H9 (cell line): ENCODE data around the gene PLXNC1. TPM values are rescaled to one million over a fixed set of nuclear protein-coding genes. Genes with fewer than 3 reads are reported as not detected.

ENCODE experiments used
- DNase-seq: peaks from one replicate; pipeline ENCODE4 v3.0.0-alpha.2; 2017
- H2AFZ ChIP-seq: one replicate; pipeline ENCODE4 v1.6.1; 2013; ENCODE audit warnings: mild to moderate bottlenecking, low read length, control low read depth, moderate library complexity
- H2AK5ac ChIP-seq: 2 replicates; pipeline ENCODE4 v1.6.1; 2013; ENCODE audit warnings: low read length, control low read depth, mixed read lengths; ENCODE audit not compliant: insufficient read length
- H2BK120ac ChIP-seq: one replicate; pipeline ENCODE4 v1.6.1; 2013; ENCODE audit warnings: low read depth, mild to moderate bottlenecking, low read length, control low read depth, inconsistent platforms; ENCODE audit not compliant: poor library complexity, severe bottlenecking
- H2BK12ac ChIP-seq: 2 replicates; pipeline ENCODE4 v1.6.1; 2013; ENCODE audit warnings: low read length, control low read depth, mixed read lengths, low read depth; ENCODE audit not compliant: insufficient read length
- H2BK15ac ChIP-seq: 2 replicates; pipeline ENCODE4 v1.6.1; 2013; ENCODE audit warnings: low read depth, low read length, control low read depth
- H2BK20ac ChIP-seq: one replicate; pipeline ENCODE4 v1.6.1; 2013; ENCODE audit warnings: low read depth, mild to moderate bottlenecking, low read length, control low read depth, inconsistent platforms; ENCODE audit not compliant: poor library complexity, severe bottlenecking
- H2BK5ac ChIP-seq: 2 replicates; pipeline ENCODE4 v1.6.1; 2013; ENCODE audit warnings: low read length, control low read depth, mixed read lengths; ENCODE audit not compliant: insufficient read length
- H3K14ac ChIP-seq: 2 replicates; pipeline ENCODE4 v1.6.1; 2013; ENCODE audit warnings: low read length, control low read depth; ENCODE audit not compliant: insufficient read depth
- H3K18ac ChIP-seq: 2 replicates; pipeline ENCODE4 v1.6.1; 2013; ENCODE audit warnings: low read depth, mild to moderate bottlenecking, mixed read lengths, low read length, control low read depth; ENCODE audit not compliant: insufficient read length
- H3K23ac ChIP-seq: 2 replicates; pipeline ENCODE4 v1.6.1; 2013; ENCODE audit warnings: low read length, control low read depth, mixed read lengths, low read depth; ENCODE audit not compliant: insufficient read length
- H3K23me2 ChIP-seq: 2 replicates; pipeline ENCODE4 v1.6.1; 2013; ENCODE audit warnings: low read depth, mild to moderate bottlenecking, mixed read lengths, low read length, control low read depth; ENCODE audit not compliant: insufficient read length, poor library complexity, severe bottlenecking
- H3K27ac ChIP-seq: 2 replicates; pipeline ENCODE4 v1.5.1; 2013; ENCODE audit warnings: low read length, control low read depth, mixed read lengths, low read depth; ENCODE audit not compliant: insufficient read length
- H3K27me3 ChIP-seq: 2 replicates; pipeline ENCODE4 v1.6.1; 2013; ENCODE audit warnings: low read length, control low read depth, inconsistent platforms; ENCODE audit not compliant: insufficient read depth
- H3K4ac ChIP-seq: 2 replicates; pipeline ENCODE4 v1.6.1; 2013; ENCODE audit warnings: low read depth, mild to moderate bottlenecking, control low read depth, inconsistent platforms, low read length, moderate library complexity
- H3K4me1 ChIP-seq: 2 replicates; pipeline ENCODE4 v1.6.1; 2013; ENCODE audit warnings: low read length, control low read depth, inconsistent platforms; ENCODE audit not compliant: insufficient read depth
- H3K4me2 ChIP-seq: 2 replicates; pipeline ENCODE4 v1.6.1; 2013; ENCODE audit warnings: low read length, control low read depth, mixed read lengths; ENCODE audit not compliant: insufficient read length, insufficient read depth
- H3K56ac ChIP-seq: 2 replicates; pipeline ENCODE4 v1.6.1; 2013; ENCODE audit warnings: low read depth, mild to moderate bottlenecking, mixed read lengths, low read length, control low read depth; ENCODE audit not compliant: insufficient read length
- H3K79me1 ChIP-seq: 2 replicates; pipeline ENCODE4 v1.6.1; 2013; ENCODE audit warnings: low read depth, mild to moderate bottlenecking, moderate library complexity, low read length, control low read depth, inconsistent platforms; ENCODE audit not compliant: insufficient read depth, poor library complexity, severe bottlenecking
- H3K79me2 ChIP-seq: 2 replicates; pipeline ENCODE4 v1.6.1; 2013; ENCODE audit warnings: low read length, control low read depth, inconsistent platforms; ENCODE audit not compliant: insufficient read depth
- H3K9ac ChIP-seq: 2 replicates; pipeline ENCODE4 v1.6.1; 2013; ENCODE audit warnings: low read length, control low read depth, mixed read lengths; ENCODE audit not compliant: insufficient read length; ENCODE audit errors: extremely low read depth
- H3K9me3 ChIP-seq: one replicate; pipeline ENCODE4 v1.6.1; 2013; ENCODE audit warnings: low read depth, low read length, inconsistent platforms; ENCODE audit not compliant: control insufficient read depth
- H3T11ph ChIP-seq: one replicate; pipeline ENCODE4 v1.6.1; 2013; ENCODE audit warnings: mild to moderate bottlenecking, low read length, control low read depth, inconsistent platforms
- H4K20me1 ChIP-seq: one replicate; pipeline ENCODE4 v1.6.1; 2013; ENCODE audit not compliant: control insufficient read depth, insufficient read length, insufficient read depth
- H4K5ac ChIP-seq: 2 replicates; pipeline ENCODE4 v1.6.1; 2013; ENCODE audit warnings: low read depth, mild to moderate bottlenecking, mixed read lengths, low read length, control low read depth; ENCODE audit not compliant: insufficient read length
- H4K8ac ChIP-seq: replicated peaks from 2 replicates; pipeline ENCODE4 v1.6.1; 2013; ENCODE audit warnings: low read length, control low read depth, mixed read lengths, low read depth; ENCODE audit not compliant: insufficient read length
- H4K91ac ChIP-seq: 2 replicates; pipeline ENCODE4 v1.6.1; 2013; ENCODE audit warnings: low read depth, mild to moderate bottlenecking, moderate library complexity, mixed read lengths, low read length, control low read depth; ENCODE audit not compliant: insufficient read length
- H3K27ac Mint-ChIP-seq, 3 experiments: 2 replicates in 2 of 3; 3 replicates in 1 of 3; pipeline ENCODE4 v1.8.0; 2020 to 2021; ENCODE audit warnings: mixed read lengths in 3 of 3, mild to moderate bottlenecking in 1 of 3, moderate library complexity in 1 of 3
- H3K27me3 Mint-ChIP-seq: 2 replicates; pipeline ENCODE4 v1.8.0; 2021; ENCODE audit warnings: low read depth, mild to moderate bottlenecking, moderate library complexity, mixed read lengths
- H3K36me3 Mint-ChIP-seq, 3 experiments: 2 replicates in 2 of 3; 3 replicates in 1 of 3; pipeline ENCODE4 v1.8.0; 2020 to 2021; ENCODE audit warnings: low read depth in 3 of 3, mixed read lengths in 3 of 3; ENCODE audit not compliant: insufficient read depth in 1 of 3
- H3K4me1 Mint-ChIP-seq, 2 experiments: 2 replicates each; pipeline ENCODE4 v1.8.0; 2020; ENCODE audit warnings: mixed read lengths in 2 of 2
- H3K4me3 Mint-ChIP-seq, 2 experiments: 2 replicates in 1 of 2; 3 replicates in 1 of 2; pipeline ENCODE4 v1.8.0; 2020 to 2021; ENCODE audit warnings: mild to moderate bottlenecking in 2 of 2, mixed read lengths in 2 of 2, moderate library complexity in 1 of 2
- H3K9me3 Mint-ChIP-seq, 2 experiments: 2 replicates in 1 of 2; 3 replicates in 1 of 2; pipeline ENCODE4 v1.8.0; 2020; ENCODE audit warnings: mild to moderate bottlenecking in 2 of 2, mixed read lengths in 2 of 2, moderate library complexity in 1 of 2
- WGBS: extraction: QIAGEN DNeasy Blood & Tissue Kit; methylation state at CpG from one replicate; pipeline ENCODE4 v1.1.7; 2013; ENCODE audit warnings: missing lambda C conversion rate, low lambda C conversion rate, mixed read lengths; ENCODE audit not compliant: insufficient read length; ENCODE audit errors: extremely low coverage; 5-methylcytosine and 5-hydroxymethylcytosine counted together
- total RNA-seq: library from RNA; stranded (reverse); gene quantifications from 2 replicates; pipeline ENCODE4 v1.2.1, GENCODE V29; 2021
- TF ChIP-seq, protein P1 (sequence below): fragments of 200-600 bp; sonication (generic); conservative IDR thresholded peaks from 3 replicates; pipeline ENCODE4 v1.8.0; 2021; ENCODE audit warnings: antibody characterized with exemption, mild to moderate bottlenecking

PLXNC1 gene
- total RNA-seq, 1 experiment from 2014 or later = 1.2 TPM

DNA sequence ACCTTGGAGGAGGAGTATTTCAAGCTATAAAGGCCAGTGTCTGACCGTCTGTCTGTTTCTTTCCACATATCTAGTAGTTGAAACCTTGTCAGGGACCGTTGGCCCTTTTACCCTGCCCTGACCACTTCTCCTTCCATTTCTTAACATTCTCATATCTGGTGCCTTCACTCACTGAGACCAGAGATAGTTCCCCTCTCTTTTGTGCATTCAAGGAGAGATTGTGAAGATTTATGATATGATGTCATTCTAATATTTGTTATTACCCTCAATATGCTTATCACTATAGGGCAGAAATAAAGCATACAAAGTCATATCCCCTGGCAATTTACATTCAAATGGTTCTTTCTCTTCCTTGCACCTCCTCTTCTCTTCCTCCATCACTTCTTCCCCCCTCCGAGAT is 83.3 kb downstream of the PLXNC1 start:
- H3K27me3 Mint-ChIP-seq = no peaks in the 10 kb centered on the region
- H3K27ac Mint-ChIP-seq = no peak overlapping the region; a peak in 1 of 7 replicates
- no peak overlapping the region for H3K14ac ChIP-seq

More for the DNA sequence above, 83.3 kb downstream of the PLXNC1 start:
- no peak overlapping the region for H3K4me2 ChIP-seq
- H4K91ac ChIP-seq = no peak overlapping the region
- H2BK15ac ChIP-seq = no peak overlapping the region
- no peak overlapping the region for H3K23ac ChIP-seq
- H3K4me1 ChIP-seq = no peaks in the 10 kb centered on the region
- H4K20me1 ChIP-seq = no peaks in the 10 kb centered on the region
- H3K27me3 ChIP-seq = no peaks in the 10 kb centered on the region
- no CpG with 5 or more reads among the region's 3 CpGs for WGBS
- H3K56ac ChIP-seq = no peak overlapping the region
- H2BK120ac ChIP-seq = no peak overlapping the region
- no peak overlapping the region for H4K5ac ChIP-seq
- H2AK5ac ChIP-seq = no peak overlapping the region
- no peak overlapping the region for H2BK12ac ChIP-seq
- no peak overlapping the region for H3K4ac ChIP-seq
- no peak overlapping the region for H4K8ac ChIP-seq
- no peak overlapping the region for H2AFZ ChIP-seq
- H3K9me3 ChIP-seq = no peaks in the 10 kb centered on the region
- H2BK5ac ChIP-seq = no peak overlapping the region
- DNase-seq = no peak
- no peaks in the 10 kb centered on the region for H3K23me2 ChIP-seq
- H3K9ac ChIP-seq = no peak overlapping the region
- TF ChIP-seq, protein P1, sequence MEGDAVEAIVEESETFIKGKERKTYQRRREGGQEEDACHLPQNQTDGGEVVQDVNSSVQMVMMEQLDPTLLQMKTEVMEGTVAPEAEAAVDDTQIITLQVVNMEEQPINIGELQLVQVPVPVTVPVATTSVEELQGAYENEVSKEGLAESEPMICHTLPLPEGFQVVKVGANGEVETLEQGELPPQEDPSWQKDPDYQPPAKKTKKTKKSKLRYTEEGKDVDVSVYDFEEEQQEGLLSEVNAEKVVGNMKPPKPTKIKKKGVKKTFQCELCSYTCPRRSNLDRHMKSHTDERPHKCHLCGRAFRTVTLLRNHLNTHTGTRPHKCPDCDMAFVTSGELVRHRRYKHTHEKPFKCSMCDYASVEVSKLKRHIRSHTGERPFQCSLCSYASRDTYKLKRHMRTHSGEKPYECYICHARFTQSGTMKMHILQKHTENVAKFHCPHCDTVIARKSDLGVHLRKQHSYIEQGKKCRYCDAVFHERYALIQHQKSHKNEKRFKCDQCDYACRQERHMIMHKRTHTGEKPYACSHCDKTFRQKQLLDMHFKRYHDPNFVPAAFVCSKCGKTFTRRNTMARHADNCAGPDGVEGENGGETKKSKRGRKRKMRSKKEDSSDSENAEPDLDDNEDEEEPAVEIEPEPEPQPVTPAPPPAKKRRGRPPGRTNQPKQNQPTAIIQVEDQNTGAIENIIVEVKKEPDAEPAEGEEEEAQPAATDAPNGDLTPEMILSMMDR = no peak
- no peak overlapping the region for H3K18ac ChIP-seq
- Mint-ChIP-seq H3K4me1 (peaks cover 3 to 13% of the 10 kb centered on the region in 2 experiments; a peak in 3 of 4 replicates), H3K9me3 (no peaks in the 10 kb centered on the region), H3K36me3 (no peaks in the 10 kb centered on the region), H3K4me3 (no peak overlapping the region)
- no peak overlapping the region for H3T11ph ChIP-seq
- H3K27ac ChIP-seq = no peak overlapping the region
- no peaks in the 10 kb centered on the region for H3K79me1 ChIP-seq
- H2BK20ac ChIP-seq = no peak overlapping the region
- H3K79me2 ChIP-seq = no peaks in the 10 kb centered on the region
